DND-41 (cell line): ENCODE results near the gene INF2.

Source experiments
- ATAC-seq: fragments of 200-7000 bp; cut with Tn5 transposase; 3 replicates; pipeline ENCODE4 v1.9.1; 2021; ENCODE audit warnings: low read depth; ENCODE audit not compliant: insufficient read depth
- DNase-seq: peaks from one replicate; pipeline ENCODE4 v3.0.0-alpha.2; 2020
- H2AFZ ChIP-seq: 2 replicates; pipeline ENCODE4 v1.6.0; 2012; ENCODE audit warnings: low read depth, low read length
- H3K27ac ChIP-seq: 2 replicates; pipeline ENCODE4 v1.5.1; 2012; ENCODE audit warnings: low read length, inconsistent platforms
- H3K27me3 ChIP-seq: fragments of 200-600 bp; sonication (generic); 2 replicates; pipeline ENCODE4 v1.6.0; 2012; ENCODE audit warnings: low read length, mild to moderate bottlenecking, inconsistent platforms; ENCODE audit not compliant: insufficient read depth, poor library complexity
- H3K36me3 ChIP-seq: 2 replicates; pipeline ENCODE4 v1.5.1; 2012; ENCODE audit warnings: low read length, inconsistent platforms; ENCODE audit not compliant: insufficient read depth
- H3K4me1 ChIP-seq: 2 replicates; pipeline ENCODE4 v1.5.1; 2012; ENCODE audit warnings: mild to moderate bottlenecking, low read length; ENCODE audit not compliant: insufficient read depth
- H3K4me2 ChIP-seq: 2 replicates; pipeline ENCODE4 v1.6.0; 2012; ENCODE audit warnings: mild to moderate bottlenecking, moderate library complexity, low read length, inconsistent platforms; ENCODE audit not compliant: insufficient read depth
- H3K4me3 ChIP-seq, 2 experiments: fragments of 200-600 bp in 1 of 2; shearing (Covaris generic) in 1 of 2; 2 replicates each; pipeline ENCODE4 v1.5.1; 2012 to 2016; ENCODE audit warnings: inconsistent platforms in 2 of 2, low read length in 2 of 2, mild to moderate bottlenecking in 2 of 2, low read depth in 1 of 2, moderate library complexity in 1 of 2
- H3K79me2 ChIP-seq: 2 replicates; pipeline ENCODE4 v1.6.0; 2012; ENCODE audit warnings: low read length, inconsistent platforms; ENCODE audit not compliant: insufficient read depth
- H3K9ac ChIP-seq: 2 replicates; pipeline ENCODE4 v1.6.0; 2012; ENCODE audit warnings: low read depth, mild to moderate bottlenecking, inconsistent platforms, low read length, moderate library complexity
- H3K9me3 ChIP-seq: 2 replicates; pipeline ENCODE4 v1.5.1; 2012; ENCODE audit warnings: low read length, moderate library complexity, mild to moderate bottlenecking, inconsistent platforms; ENCODE audit not compliant: insufficient read depth, severe bottlenecking
- H4K20me1 ChIP-seq: 2 replicates; pipeline ENCODE4 v1.6.0; 2012; ENCODE audit warnings: low read length; ENCODE audit not compliant: insufficient read depth
- EZH2 ChIP-seq: IDR thresholded peaks from 3 replicates; pipeline ENCODE4 v1.6.1; 2012; ENCODE audit warnings: borderline replicate concordance, low read depth, mild to moderate bottlenecking, moderate library complexity, low read length, inconsistent platforms; ENCODE audit not compliant: severe bottlenecking
- TF ChIP-seq, protein P1 (sequence below): IDR thresholded peaks from 2 replicates; pipeline ENCODE4 v1.5.1; 2012; ENCODE audit warnings: borderline replicate concordance, low read length, moderate library complexity, mild to moderate bottlenecking; ENCODE audit not compliant: poor library complexity, severe bottlenecking; ENCODE audit errors: extremely low read depth

INF2 gene

GRCh38 chr14:104718147-104718546 is 28.7 kb downstream of the INF2 start:
- no peak overlapping the region for H3K4me2 ChIP-seq
- no peak overlapping the region for H3K4me3 ChIP-seq
- no peak overlapping the region for H3K9ac ChIP-seq
- TF ChIP-seq EZH2, result no peak
- TF ChIP-seq, protein P1, sequence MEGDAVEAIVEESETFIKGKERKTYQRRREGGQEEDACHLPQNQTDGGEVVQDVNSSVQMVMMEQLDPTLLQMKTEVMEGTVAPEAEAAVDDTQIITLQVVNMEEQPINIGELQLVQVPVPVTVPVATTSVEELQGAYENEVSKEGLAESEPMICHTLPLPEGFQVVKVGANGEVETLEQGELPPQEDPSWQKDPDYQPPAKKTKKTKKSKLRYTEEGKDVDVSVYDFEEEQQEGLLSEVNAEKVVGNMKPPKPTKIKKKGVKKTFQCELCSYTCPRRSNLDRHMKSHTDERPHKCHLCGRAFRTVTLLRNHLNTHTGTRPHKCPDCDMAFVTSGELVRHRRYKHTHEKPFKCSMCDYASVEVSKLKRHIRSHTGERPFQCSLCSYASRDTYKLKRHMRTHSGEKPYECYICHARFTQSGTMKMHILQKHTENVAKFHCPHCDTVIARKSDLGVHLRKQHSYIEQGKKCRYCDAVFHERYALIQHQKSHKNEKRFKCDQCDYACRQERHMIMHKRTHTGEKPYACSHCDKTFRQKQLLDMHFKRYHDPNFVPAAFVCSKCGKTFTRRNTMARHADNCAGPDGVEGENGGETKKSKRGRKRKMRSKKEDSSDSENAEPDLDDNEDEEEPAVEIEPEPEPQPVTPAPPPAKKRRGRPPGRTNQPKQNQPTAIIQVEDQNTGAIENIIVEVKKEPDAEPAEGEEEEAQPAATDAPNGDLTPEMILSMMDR, result no peak
- no peaks in the 10 kb centered on the region for H3K9me3 ChIP-seq
- no peak overlapping the region for H3K27ac ChIP-seq
- peaks cover 3% of the 10 kb centered on the region for H3K4me1 ChIP-seq
- DNase-seq (no peak), ATAC-seq (no peak)
- no peaks in the 10 kb centered on the region for H3K79me2 ChIP-seq
- peaks cover 11% of the 10 kb centered on the region for H4K20me1 ChIP-seq
- H3K27me3 ChIP-seq, result no peaks in the 10 kb centered on the region
- peaks cover 41% of the 10 kb centered on the region for H3K36me3 ChIP-seq
- H2AFZ ChIP-seq, result no peak overlapping the region

GRCh38 chr14:104718871-104719270 is 29.5 kb downstream of the INF2 start:
- H3K79me2 ChIP-seq, result no peaks in the 10 kb centered on the region
- peaks cover 34% of the 10 kb centered on the region for H3K36me3 ChIP-seq
- peaks cover 11% of the 10 kb centered on the region for H4K20me1 ChIP-seq
- H3K4me3 ChIP-seq, result no peak overlapping the region
- H3K4me1 ChIP-seq, result peaks cover 10% of the 10 kb centered on the region
- no peak overlapping the region for H3K4me2 ChIP-seq
- H3K27me3 ChIP-seq, result no peaks in the 10 kb centered on the region
- no peaks in the 10 kb centered on the region for H3K9me3 ChIP-seq
- H3K27ac ChIP-seq, result no peak overlapping the region
- ATAC-seq (no peak), DNase-seq (no peak)
- no peak for TF ChIP-seq EZH2
- TF ChIP-seq, protein P1, result no peak
- H3K9ac ChIP-seq, result no peak overlapping the region
- no peak overlapping the region for H2AFZ ChIP-seq

DNA sequence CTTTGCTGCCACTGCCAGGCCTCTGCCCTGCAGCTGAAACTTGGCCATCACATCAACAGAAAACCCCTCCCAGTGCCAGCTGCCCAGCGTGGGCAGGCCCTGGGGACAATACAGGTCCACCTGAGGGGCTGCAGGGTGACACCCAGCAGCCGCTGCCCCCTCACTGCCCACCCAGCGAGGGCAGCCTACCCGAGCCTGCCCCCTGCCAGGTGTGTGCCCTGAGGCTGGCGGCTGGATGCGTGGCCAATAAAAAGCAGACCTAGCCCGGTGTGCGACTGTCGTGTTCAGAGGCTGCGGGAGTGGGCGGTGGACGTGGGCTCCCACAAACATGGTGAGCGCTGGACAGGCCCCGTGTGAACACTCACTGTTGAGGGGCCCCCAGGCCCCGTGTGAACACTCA is 29.9 kb downstream of the INF2 start:
- Histone ChIP-seq H3K4me2 (no peak overlapping the region), H2AFZ (no peak overlapping the region), H3K79me2 (no peaks in the 10 kb centered on the region), H4K20me1 (peaks cover 11% of the 10 kb centered on the region), H3K27me3 (no peaks in the 10 kb centered on the region), H3K9ac (no peak overlapping the region), H3K4me1 (peaks cover 14% of the 10 kb centered on the region), H3K4me3 (no peak overlapping the region), H3K27ac (no peak overlapping the region), H3K36me3 (peaks cover 31% of the 10 kb centered on the region), H3K9me3 (no peaks in the 10 kb centered on the region)
- no peak for TF ChIP-seq EZH2
- TF ChIP-seq, protein P1, result no peak
- ATAC-seq (no peak), DNase-seq (no peak)
